Ishikawa (cell line): ENCODE results near the gene SH3RF3.

Experiments used
- CREB1 ChIP-seq: IDR thresholded peaks from 2 replicates; pipeline ENCODE4 v1.6.1; 2012; ENCODE audit warnings: low read depth
- EGR1 ChIP-seq: IDR thresholded peaks from 2 replicates; pipeline ENCODE4 v1.6.1; 2012
- FOXM1 ChIP-seq: IDR thresholded peaks from 2 replicates; pipeline ENCODE4 v1.6.1; 2012; ENCODE audit warnings: low read depth, borderline replicate concordance
- RAD21 ChIP-seq: IDR thresholded peaks from 2 replicates; pipeline ENCODE4 v1.6.1; 2012; ENCODE audit warnings: low read depth
- TEAD4 ChIP-seq: IDR thresholded peaks from 2 replicates; pipeline ENCODE4 v1.6.1; 2012
- YY1 ChIP-seq: IDR thresholded peaks from 2 replicates; pipeline ENCODE4 v1.6.1; 2012; ENCODE audit warnings: low read depth
- TF ChIP-seq, protein P1 (sequence below): IDR thresholded peaks from 2 replicates; pipeline ENCODE4 v1.6.1; 2012; ENCODE audit warnings: low read depth, mild to moderate bottlenecking
- TF ChIP-seq, protein P2 (sequence below): IDR thresholded peaks from 2 replicates; pipeline ENCODE4 v1.6.1; 2012

DNA sequence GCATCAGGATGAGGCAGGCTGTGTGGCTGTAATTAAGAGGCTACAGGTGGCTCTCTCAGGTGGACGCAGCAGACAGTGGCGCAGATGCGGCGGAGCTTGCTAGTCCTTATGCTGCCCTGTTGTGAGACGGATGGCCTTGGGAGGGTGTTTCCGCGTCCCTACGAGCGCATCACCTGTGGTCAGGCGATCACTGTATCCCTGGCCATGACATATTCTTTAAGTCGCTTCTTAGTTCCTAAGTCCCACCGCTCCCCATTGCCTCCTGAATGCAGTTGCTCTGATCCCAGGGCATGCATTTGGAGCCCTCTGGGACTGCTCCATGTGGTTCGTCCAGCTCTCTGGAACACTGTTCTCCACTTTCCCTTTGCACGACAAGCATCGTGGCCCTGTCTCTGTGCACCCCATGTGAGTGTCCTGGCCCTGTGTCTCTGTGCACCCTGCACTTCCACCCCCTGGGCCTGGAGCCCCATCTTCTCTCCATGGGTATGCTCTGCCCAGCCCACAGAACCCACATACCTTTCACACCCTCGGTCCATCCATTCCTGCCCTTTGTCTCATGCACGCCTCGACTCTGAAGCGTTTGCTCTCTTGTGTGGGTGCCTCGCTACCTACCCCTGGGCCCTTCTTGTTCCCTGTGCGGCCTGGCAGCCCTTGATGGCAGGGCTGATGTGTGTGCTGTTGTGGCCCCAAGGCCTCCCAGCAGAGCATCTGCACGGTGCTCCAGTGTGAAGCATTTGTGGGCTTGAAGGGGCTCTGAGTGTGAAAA is 74.4 kb downstream of the SH3RF3 start:
- TF ChIP-seq RAD21 (no peak), EGR1 (no peak), YY1 (no peak), FOXM1 (no peak), CREB1 (no peak), TEAD4 (no peak)
- TF ChIP-seq, protein P1, sequence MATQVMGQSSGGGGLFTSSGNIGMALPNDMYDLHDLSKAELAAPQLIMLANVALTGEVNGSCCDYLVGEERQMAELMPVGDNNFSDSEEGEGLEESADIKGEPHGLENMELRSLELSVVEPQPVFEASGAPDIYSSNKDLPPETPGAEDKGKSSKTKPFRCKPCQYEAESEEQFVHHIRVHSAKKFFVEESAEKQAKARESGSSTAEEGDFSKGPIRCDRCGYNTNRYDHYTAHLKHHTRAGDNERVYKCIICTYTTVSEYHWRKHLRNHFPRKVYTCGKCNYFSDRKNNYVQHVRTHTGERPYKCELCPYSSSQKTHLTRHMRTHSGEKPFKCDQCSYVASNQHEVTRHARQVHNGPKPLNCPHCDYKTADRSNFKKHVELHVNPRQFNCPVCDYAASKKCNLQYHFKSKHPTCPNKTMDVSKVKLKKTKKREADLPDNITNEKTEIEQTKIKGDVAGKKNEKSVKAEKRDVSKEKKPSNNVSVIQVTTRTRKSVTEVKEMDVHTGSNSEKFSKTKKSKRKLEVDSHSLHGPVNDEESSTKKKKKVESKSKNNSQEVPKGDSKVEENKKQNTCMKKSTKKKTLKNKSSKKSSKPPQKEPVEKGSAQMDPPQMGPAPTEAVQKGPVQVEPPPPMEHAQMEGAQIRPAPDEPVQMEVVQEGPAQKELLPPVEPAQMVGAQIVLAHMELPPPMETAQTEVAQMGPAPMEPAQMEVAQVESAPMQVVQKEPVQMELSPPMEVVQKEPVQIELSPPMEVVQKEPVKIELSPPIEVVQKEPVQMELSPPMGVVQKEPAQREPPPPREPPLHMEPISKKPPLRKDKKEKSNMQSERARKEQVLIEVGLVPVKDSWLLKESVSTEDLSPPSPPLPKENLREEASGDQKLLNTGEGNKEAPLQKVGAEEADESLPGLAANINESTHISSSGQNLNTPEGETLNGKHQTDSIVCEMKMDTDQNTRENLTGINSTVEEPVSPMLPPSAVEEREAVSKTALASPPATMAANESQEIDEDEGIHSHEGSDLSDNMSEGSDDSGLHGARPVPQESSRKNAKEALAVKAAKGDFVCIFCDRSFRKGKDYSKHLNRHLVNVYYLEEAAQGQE: no peak
- TF ChIP-seq, protein P2, sequence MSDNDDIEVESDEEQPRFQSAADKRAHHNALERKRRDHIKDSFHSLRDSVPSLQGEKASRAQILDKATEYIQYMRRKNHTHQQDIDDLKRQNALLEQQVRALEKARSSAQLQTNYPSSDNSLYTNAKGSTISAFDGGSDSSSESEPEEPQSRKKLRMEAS: no peak
